CD4-positive, alpha-beta memory T cell (primary cell): ENCODE results near the gene TCF7L2. TPM values are rescaled to one million over a fixed set of nuclear protein-coding genes. Genes with fewer than 3 reads are reported as not detected.
"Not testable (repeated sequence)": the region's sequence is repeated elsewhere in the genome, so short reads cannot be mapped to it uniquely, and the experiment has no call there.

Experiments used
- CTCF ChIA-PET: fragments of 350-600 bp; sonication (Branson Sonifier 250); formaldehyde crosslinking; loops from one replicate; lab custom pipeline; 2021; ENCODE audit warnings: inconsistent platforms; ENCODE audit not compliant: partially characterized antibody; lab: Charles Lee
- POLR2A ChIA-PET: fragments of 350-600 bp; sonication (Branson Sonifier 250); formaldehyde crosslinking; loops from one replicate; lab custom pipeline; 2021; ENCODE audit not compliant: partially characterized antibody; lab: Charles Lee
- DNase-seq, 5 donors: peaks; one replicate each; pipeline versions ENCODE4 v3.0.0 to v3.0.0-alpha.2; 2020 to 2022; ENCODE audit warnings: mixed read lengths in 1 of 5
- H3K27ac ChIP-seq: one replicate; pipeline ENCODE4 v1.7.0; 2013; ENCODE audit warnings: low read depth, low read length
- H3K27me3 ChIP-seq: 2 replicates; pipeline ENCODE4 v1.7.0; 2013; ENCODE audit warnings: mild to moderate bottlenecking, low read length, moderate library complexity; ENCODE audit not compliant: insufficient read depth
- H3K36me3 ChIP-seq: 2 replicates; pipeline ENCODE4 v1.7.0; 2013; ENCODE audit warnings: mild to moderate bottlenecking, low read length, moderate library complexity; ENCODE audit not compliant: insufficient read depth
- H3K4me1 ChIP-seq: 2 replicates; pipeline ENCODE4 v1.7.0; 2013; ENCODE audit warnings: mild to moderate bottlenecking, low read length, moderate library complexity; ENCODE audit not compliant: insufficient read depth
- H3K4me3 ChIP-seq, 2 donors: one replicate each; pipeline ENCODE4 v1.7.0; 2013; ENCODE audit warnings: low read length in 2 of 2, mild to moderate bottlenecking in 1 of 2
- H3K9me3 ChIP-seq, 2 donors: one replicate each; pipeline ENCODE4 v1.7.0; 2013; ENCODE audit warnings: low read length in 2 of 2, control low read depth in 1 of 2; ENCODE audit not compliant: control insufficient read depth in 1 of 2
- H3K27ac Mint-ChIP-seq, 7 donors: one replicate each; pipeline ENCODE4 v1.8.0; 2020 to 2021; ENCODE audit warnings: mixed read lengths in 7 of 7, mild to moderate bottlenecking in 6 of 7, inconsistent platforms in 3 of 7, moderate library complexity in 3 of 7
- H3K27me3 Mint-ChIP-seq, 2 donors: one replicate each; pipeline ENCODE4 v1.8.0; 2020 to 2021; ENCODE audit warnings: mixed read lengths in 2 of 2
- H3K36me3 Mint-ChIP-seq, 2 donors: one replicate each; pipeline ENCODE4 v1.8.0; 2020 to 2021; ENCODE audit warnings: mixed read lengths in 2 of 2, inconsistent platforms in 1 of 2, mild to moderate bottlenecking in 1 of 2
- H3K4me1 Mint-ChIP-seq, 4 donors: one replicate each; pipeline ENCODE4 v1.8.0; 2020 to 2021; ENCODE audit warnings: mixed read lengths in 4 of 4, mild to moderate bottlenecking in 1 of 4
- H3K4me3 Mint-ChIP-seq, 8 donors: one replicate each; pipeline ENCODE4 v1.8.0; 2020 to 2021; ENCODE audit warnings: mixed read lengths in 8 of 8, mild to moderate bottlenecking in 7 of 8, moderate library complexity in 6 of 8, inconsistent platforms in 3 of 8
- H3K9me3 Mint-ChIP-seq, 8 donors: one replicate each; pipeline ENCODE4 v1.8.0; 2020 to 2021; ENCODE audit warnings: mixed read lengths in 8 of 8, mild to moderate bottlenecking in 5 of 8, inconsistent platforms in 3 of 8, moderate library complexity in 1 of 8
- intact Hi-C: fragments of 100-400 bp; cut with micrococcal nuclease; formaldehyde crosslinking; loops from one replicate; pipeline ENCODE4 v1.15.1; 2023
- polyA plus RNA-seq, 2 donors: library from polyadenylated mRNA; unstranded; fragments of 300-500 nt; fragmentation: Illumina TruSeq; gene quantifications; one replicate each; pipeline ENCODE4 v1.2.3, GENCODE V29; 2021
- total RNA-seq, 2 experiments: library from RNA; stranded (reverse); gene quantifications; one replicate each; pipeline ENCODE4 v1.2.3, GENCODE V29; 2021

TCF7L2 gene
- total and polyA plus RNA-seq, 4 experiments from 2014 or later = 0.16 to 3.2 (median 1.8) TPM

DNA sequence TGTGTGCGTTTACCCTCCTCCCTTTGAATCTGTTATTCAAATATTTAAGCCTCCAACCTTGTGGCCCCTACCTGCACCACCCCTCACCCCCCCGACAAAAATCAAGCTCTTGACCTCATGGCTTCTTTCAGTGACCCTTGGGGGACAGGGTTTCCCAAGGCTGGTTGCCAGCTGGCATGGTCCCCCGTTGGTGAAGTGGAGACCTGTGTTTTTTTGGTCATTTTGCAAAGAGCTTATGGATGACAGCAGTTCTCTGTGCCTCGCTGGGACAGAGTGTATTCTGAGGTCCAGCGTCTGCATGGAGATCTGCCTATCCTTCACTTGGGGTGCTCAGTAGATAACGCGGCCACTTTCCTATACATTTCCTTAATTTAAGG, 111.0 kb downstream of the TCF7L2 start:
- H3K9me3 ChIP-seq = no peaks in the 10 kb centered on the region
- POLR2A ChIA-PET = no interaction called here
- no peak overlapping the region for H3K27ac ChIP-seq
- DNase-seq = no peak
- CTCF ChIA-PET = interaction anchor here (0.8 kb wide), 1 partner anchor 112 kb away, joined by 3 read pairs; no protein-coding TSS in a partner anchor
- H3K27me3 ChIP-seq = no peaks in the 10 kb centered on the region
- no peak overlapping the region for H3K27ac Mint-ChIP-seq
- H3K4me3 ChIP-seq = no peak overlapping the region
- intact Hi-C loops = no loop called here
- no peak overlapping the region for H3K4me3 Mint-ChIP-seq
- peaks cover 0 to 5% (median 1%) of the 10 kb centered on the region in 4 donors for H3K4me1 Mint-ChIP-seq
- no peaks in the 10 kb centered on the region for H3K36me3 Mint-ChIP-seq
- H3K9me3 Mint-ChIP-seq = no peaks in the 10 kb centered on the region
- no peaks in the 10 kb centered on the region for H3K36me3 ChIP-seq
- H3K4me1 ChIP-seq = peaks cover 7% of the 10 kb centered on the region
- H3K27me3 Mint-ChIP-seq = no peaks in the 10 kb centered on the region

DNA sequence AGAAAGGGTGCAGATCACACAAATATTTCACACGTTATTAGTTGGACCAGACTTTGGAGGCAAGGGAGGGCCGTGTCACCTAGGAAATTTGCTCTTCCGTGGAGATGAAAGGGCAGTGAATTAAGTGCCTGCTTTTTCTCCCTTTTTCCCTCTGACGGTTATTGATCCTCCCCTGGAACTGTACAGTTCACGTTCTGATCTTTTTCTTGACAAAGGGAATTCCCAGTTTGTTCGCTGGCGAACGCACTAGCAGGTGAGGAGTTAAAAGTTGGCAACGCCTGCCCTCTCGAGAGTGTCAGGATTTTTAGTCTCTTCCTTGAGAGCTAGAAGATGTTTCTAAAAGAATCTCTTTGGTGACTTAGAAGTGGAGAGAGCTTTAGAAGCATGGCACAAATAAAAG, 111.5 kb downstream of the TCF7L2 start:
- POLR2A ChIA-PET = no interaction called here

DNA sequence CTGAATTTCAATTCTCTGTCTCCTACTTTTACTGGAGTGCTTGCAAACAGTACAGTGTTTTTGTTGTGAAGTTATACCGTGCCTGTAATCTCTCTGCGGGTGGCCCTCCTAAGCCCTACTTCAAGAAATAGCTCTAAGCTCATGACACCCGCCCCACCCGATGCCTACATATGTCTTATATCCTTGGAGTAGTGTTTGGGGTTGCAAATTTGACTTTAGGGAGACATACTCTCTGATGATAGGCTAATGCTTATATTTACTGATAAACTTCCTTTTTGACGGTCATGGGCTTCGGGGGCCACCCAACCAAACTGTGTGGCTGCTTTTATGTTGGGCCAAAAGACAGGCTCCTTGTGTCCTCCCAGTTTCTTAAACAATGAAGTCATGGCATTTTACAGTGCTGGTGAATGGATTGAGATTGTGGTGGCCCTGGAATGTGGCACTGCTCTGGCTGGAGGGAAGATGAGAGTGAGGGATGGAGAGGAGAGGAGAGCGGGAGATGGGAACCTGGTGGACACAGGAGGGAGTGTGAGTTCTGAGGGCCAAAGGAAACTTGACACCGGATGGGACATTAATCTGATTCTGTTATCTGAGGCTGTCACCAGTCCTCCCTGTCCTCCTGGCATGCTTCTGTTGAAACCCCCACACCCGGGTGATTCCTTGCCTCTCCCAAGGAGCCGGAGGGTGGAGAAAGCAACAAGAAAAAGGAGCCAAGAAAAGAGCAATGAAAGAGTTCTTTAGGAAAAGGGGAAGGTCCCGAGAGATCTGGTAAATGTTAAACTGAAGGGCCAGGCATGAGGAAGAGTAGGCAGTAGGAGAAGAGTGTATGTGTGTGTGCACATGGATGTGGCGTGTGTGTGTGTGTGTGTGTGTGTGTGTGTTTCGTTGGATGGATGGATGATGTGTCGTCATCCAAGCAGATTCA, 113.3 kb downstream of the TCF7L2 start:
- Mint-ChIP-seq H3K27ac (no peak overlapping the region), H3K36me3 (no peaks in the 10 kb centered on the region), H3K4me3 (no peak overlapping the region), H3K4me1 (peaks cover 0 to 5% (median 1%) of the 10 kb centered on the region in 4 donors), H3K27me3 (peaks cover 0 to 1% of the 10 kb centered on the region in 2 donors), H3K9me3 (no peaks in the 10 kb centered on the region)
- intact Hi-C loops = no loop called here
- CTCF ChIA-PET = no interaction called here
- H3K36me3 ChIP-seq = no peaks in the 10 kb centered on the region
- H3K4me3 ChIP-seq = no peak overlapping the region
- no peaks in the 10 kb centered on the region for H3K9me3 ChIP-seq
- peaks cover 7% of the 10 kb centered on the region for H3K4me1 ChIP-seq
- H3K27ac ChIP-seq = no peak overlapping the region
- no peaks in the 10 kb centered on the region for H3K27me3 ChIP-seq
- no peak for DNase-seq
- POLR2A ChIA-PET = no interaction called here

More for the DNA sequence above, 111.5 kb downstream of the TCF7L2 start:
- Histone ChIP-seq H3K4me3 (no peak overlapping the region), H3K27ac (no peak overlapping the region), H3K9me3 (no peaks in the 10 kb centered on the region), H3K36me3 (no peaks in the 10 kb centered on the region), H3K4me1 (peaks cover 7% of the 10 kb centered on the region), H3K27me3 (no peaks in the 10 kb centered on the region)
- CTCF ChIA-PET = interaction anchor here (0.8 kb wide), 1 partner anchor 112 kb away, joined by 3 read pairs; no protein-coding TSS in a partner anchor
- Mint-ChIP-seq H3K9me3 (no peaks in the 10 kb centered on the region), H3K4me1 (peaks cover 0 to 5% (median 1%) of the 10 kb centered on the region in 4 donors), H3K36me3 (no peaks in the 10 kb centered on the region), H3K27ac (no peak overlapping the region), H3K27me3 (no peaks in the 10 kb centered on the region), H3K4me3 (no peak overlapping the region)
- intact Hi-C loops = no loop called here
- DNase-seq = no peak

DNA sequence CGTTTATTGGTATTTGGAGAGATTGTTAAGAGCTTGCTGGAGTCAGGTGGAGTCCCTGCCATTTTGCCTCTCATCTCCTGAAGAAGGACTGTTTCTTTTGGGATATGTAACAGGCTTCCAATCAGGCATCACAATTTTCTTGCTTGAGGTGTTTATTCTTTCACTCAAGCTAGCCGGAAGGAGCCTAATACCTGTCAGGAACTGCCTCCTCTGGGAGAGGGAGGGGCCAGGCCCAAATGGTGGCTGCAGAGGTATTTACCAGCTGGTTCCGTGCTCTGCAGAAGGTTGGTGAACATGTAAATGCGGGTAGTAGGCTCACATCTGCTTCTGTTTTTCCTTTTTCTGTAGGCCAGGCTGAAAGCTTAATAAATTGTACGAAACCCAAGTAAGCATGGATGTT, 114.0 kb downstream of the TCF7L2 start:
- CTCF ChIA-PET = no interaction called here
- H3K4me1 Mint-ChIP-seq = peaks cover 0 to 5% (median 1%) of the 10 kb centered on the region in 4 donors

DNA sequence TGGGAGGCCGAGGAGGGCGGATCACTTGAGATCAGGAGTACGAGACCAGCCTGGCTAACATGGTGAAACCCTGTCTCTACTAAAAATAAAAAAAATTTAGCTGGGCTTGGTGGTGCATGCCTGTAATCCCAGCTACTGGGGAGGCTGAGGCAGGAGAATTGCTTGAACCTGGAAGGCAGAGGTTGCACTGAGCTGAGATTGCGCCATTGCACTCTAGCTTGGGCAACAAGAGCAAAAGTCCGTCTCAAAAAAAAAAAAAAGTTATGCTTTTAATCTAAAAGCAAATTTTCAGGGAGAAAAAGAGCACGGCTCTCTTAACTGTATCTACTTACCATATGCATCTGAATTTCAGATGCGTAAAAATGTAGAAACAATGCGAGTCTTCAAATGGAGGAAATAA, 116.1 kb downstream of the TCF7L2 start:
- H3K9me3 ChIP-seq, H3K27me3 ChIP-seq, H3K4me1 ChIP-seq, intact Hi-C loops, DNase-seq, H3K36me3 Mint-ChIP-seq, H3K4me3 Mint-ChIP-seq, POLR2A ChIA-PET, H3K4me1 Mint-ChIP-seq, CTCF ChIA-PET, H3K36me3 ChIP-seq, H3K27ac Mint-ChIP-seq, H3K4me3 ChIP-seq, H3K27me3 Mint-ChIP-seq, H3K27ac ChIP-seq, H3K9me3 Mint-ChIP-seq: not testable (repeated sequence)

More for the DNA sequence above, 114.0 kb downstream of the TCF7L2 start:
- Mint-ChIP-seq H3K4me3 (no peak overlapping the region), H3K9me3 (no peaks in the 10 kb centered on the region), H3K27me3 (peaks cover 0 to 1% of the 10 kb centered on the region in 2 donors), H3K36me3 (no peaks in the 10 kb centered on the region), H3K27ac (no peak overlapping the region)
- POLR2A ChIA-PET = no interaction called here
- no peak for DNase-seq
- intact Hi-C loops = no loop called here
- Histone ChIP-seq H3K27me3 (no peaks in the 10 kb centered on the region), H3K9me3 (no peaks in the 10 kb centered on the region), H3K4me1 (peaks cover 7% of the 10 kb centered on the region), H3K27ac (no peak overlapping the region), H3K36me3 (no peaks in the 10 kb centered on the region), H3K4me3 (no peak overlapping the region)

DNA sequence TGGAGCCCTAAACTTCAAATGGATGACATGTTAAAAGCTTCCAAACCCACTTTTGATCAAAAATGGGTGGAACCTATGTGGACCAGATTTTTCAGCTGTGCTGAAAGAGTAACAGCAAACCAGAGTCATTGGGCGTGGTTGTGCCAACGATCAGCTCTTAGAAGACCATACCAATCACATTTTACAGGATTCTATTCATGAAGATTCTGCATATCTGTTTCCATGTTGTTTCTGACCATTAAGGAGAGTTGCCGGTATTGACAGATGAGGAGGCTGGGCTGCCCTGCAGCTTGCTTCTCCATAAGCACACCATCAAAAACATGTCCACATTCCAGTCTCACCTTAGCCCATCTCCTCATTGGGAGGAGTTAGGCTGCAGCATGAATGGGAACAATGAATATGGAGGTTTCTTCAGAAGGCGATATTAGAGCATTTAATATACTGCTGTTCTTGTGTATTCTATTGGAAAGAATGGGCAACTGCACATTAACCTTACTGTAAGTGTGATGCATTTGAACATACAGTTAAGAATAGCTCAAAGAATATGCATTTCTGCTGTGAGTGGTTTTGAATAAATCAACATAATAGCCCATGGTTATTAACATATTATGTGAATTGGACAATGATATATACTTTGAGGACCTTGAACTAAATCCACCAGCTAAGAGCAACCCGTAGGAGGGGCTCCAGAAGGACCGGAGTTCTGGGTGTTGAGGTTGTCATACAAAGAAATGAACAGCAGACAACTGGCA, 116.7 kb downstream of the TCF7L2 start:
- intact Hi-C loops = no loop called here
- H3K36me3 ChIP-seq = no peaks in the 10 kb centered on the region
- no peak overlapping the region for H3K4me3 ChIP-seq
- no peaks in the 10 kb centered on the region for H3K4me1 ChIP-seq
- Mint-ChIP-seq H3K4me3 (no peak overlapping the region), H3K36me3 (peaks cover 0 to 2% of the 10 kb centered on the region in 2 donors), H3K4me1 (peaks cover 0 to 2% (median 0%) of the 10 kb centered on the region in 4 donors), H3K27ac (no peak overlapping the region), H3K27me3 (peaks cover 0 to 1% of the 10 kb centered on the region in 2 donors), H3K9me3 (no peaks in the 10 kb centered on the region)
- ChIA-PET CTCF (no interaction called here), POLR2A (no interaction called here)
- no peak overlapping the region for H3K27ac ChIP-seq
- DNase-seq = no peak
- H3K27me3 ChIP-seq = no peaks in the 10 kb centered on the region
- no peaks in the 10 kb centered on the region for H3K9me3 ChIP-seq

DNA sequence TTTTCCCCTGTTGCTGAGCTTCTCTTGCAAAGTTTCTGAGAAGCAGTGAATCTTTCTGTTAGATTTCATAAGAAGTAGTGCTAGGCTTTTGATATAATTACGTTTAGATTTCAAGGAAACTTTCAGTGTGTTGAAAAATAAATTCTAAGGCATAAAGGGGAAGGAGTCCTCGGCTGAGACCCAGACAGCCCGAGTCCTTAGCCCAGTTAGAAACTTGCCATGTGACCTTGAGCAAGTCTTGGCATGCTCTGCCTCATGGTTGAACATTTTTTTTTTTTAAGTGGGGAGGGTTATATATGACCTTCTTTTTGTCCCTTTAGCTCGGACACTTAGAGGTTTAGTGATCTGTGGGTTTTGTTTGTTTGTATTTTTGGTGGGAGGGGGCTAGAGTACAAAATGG, 117.5 kb downstream of the TCF7L2 start:
- no peak overlapping the region for H3K27ac Mint-ChIP-seq
- H3K27me3 ChIP-seq = no peaks in the 10 kb centered on the region
- H3K4me1 ChIP-seq = no peaks in the 10 kb centered on the region
- H3K4me1 Mint-ChIP-seq = peaks cover 0 to 2% (median 0%) of the 10 kb centered on the region in 4 donors
- peaks cover 0 to 1% of the 10 kb centered on the region in 2 donors for H3K27me3 Mint-ChIP-seq
- H3K4me3 Mint-ChIP-seq = no peak overlapping the region
- H3K27ac ChIP-seq = no peak overlapping the region
- ChIA-PET POLR2A (no interaction called here), CTCF (no interaction called here)
- no peak for DNase-seq
- no peak overlapping the region for H3K4me3 ChIP-seq
- no peaks in the 10 kb centered on the region for H3K9me3 Mint-ChIP-seq
- intact Hi-C loops = no loop called here
- peaks cover 0 to 2% of the 10 kb centered on the region in 2 donors for H3K36me3 Mint-ChIP-seq
- no peaks in the 10 kb centered on the region for H3K9me3 ChIP-seq
- H3K36me3 ChIP-seq = no peaks in the 10 kb centered on the region
